ENCODE data around the gene EXOC2. TPM values are rescaled to one million over a fixed set of nuclear protein-coding genes. Genes with fewer than 3 reads are reported as not detected.
A peak's percentile ranks its signal among the peaks of the same experiment; 100 is the strongest.

EXOC2 gene
- total and polyA plus RNA-seq, 5 donors from 2014 or later, result 33.1 to 43.6 (median 38.9) TPM

- Histone ChIP-seq H3K27ac (ENCODE audit: insufficient read depth, low read length, poor library complexity, severe bottlenecking) (no peak overlapping the region), H3K36me3 (ENCODE audit: control insufficient read depth, insufficient read depth, low read length) (no peaks in the 10 kb centered on the region), H3K27me3 (ENCODE audit: control insufficient read depth, insufficient read depth, low read length) (no peaks in the 10 kb centered on the region), H3K4me1 (ENCODE audit: control insufficient read depth, insufficient read depth, low read length, poor library complexity, severe bottlenecking) (no peaks in the 10 kb centered on the region), H3K4me3 (ENCODE audit: low read depth, low read length) (no peak overlapping the region), H3K9me3 (ENCODE audit: control insufficient read depth in 2 of 2, low read length in 2 of 2) (no peaks in the 10 kb centered on the region)
- H3K27me3 Mint-ChIP-seq, result no peaks in the 10 kb centered on the region
- H3K4me1 Mint-ChIP-seq, result peaks cover 30 to 52% (median 34%) of the 10 kb centered on the region in 4 donors
- H3K4me3 Mint-ChIP-seq, result no peak overlapping the region
- ATAC-seq (ENCODE audit: low read depth in 2 of 2) (no peak), DNase-seq (no peak)
- peaks cover 4% of the 10 kb centered on the region for H3K36me3 Mint-ChIP-seq
- H3K27ac Mint-ChIP-seq, result no peak overlapping the region
- peaks cover 0 to 3% (median 0%) of the 10 kb centered on the region in 7 donors for H3K9me3 Mint-ChIP-seq
Measured at GRCh38 chr6:642805-643204, 50.1 kb downstream of the EXOC2 start.

- peaks cover 13% of the 10 kb centered on the region for H3K36me3 Mint-ChIP-seq
- no peak for ATAC-seq (ENCODE audit: low read depth in 2 of 2)
- H3K27me3 Mint-ChIP-seq, result no peaks in the 10 kb centered on the region
- no peaks in the 10 kb centered on the region for H3K27me3 ChIP-seq (ENCODE audit: control insufficient read depth, insufficient read depth, low read length)
- H3K27ac ChIP-seq (ENCODE audit: insufficient read depth, low read length, poor library complexity, severe bottlenecking), result no peak overlapping the region
- peaks cover 12% of the 10 kb centered on the region for H3K36me3 ChIP-seq (ENCODE audit: control insufficient read depth, insufficient read depth, low read length)
- H3K4me3 Mint-ChIP-seq, result no peak overlapping the region
- peaks cover 0 to 3% (median 0%) of the 10 kb centered on the region in 7 donors for H3K9me3 Mint-ChIP-seq
- H3K9me3 ChIP-seq (ENCODE audit: control insufficient read depth in 2 of 2, low read length in 2 of 2), result no peaks in the 10 kb centered on the region
- H3K4me3 ChIP-seq (ENCODE audit: low read depth, low read length), result no peak overlapping the region
- no peaks in the 10 kb centered on the region for H3K4me1 ChIP-seq (ENCODE audit: control insufficient read depth, insufficient read depth, low read length, poor library complexity, severe bottlenecking)
- no peak for DNase-seq
- peaks cover 21 to 40% (median 34%) of the 10 kb centered on the region in 4 donors for H3K4me1 Mint-ChIP-seq
- peak overlapping the region in 2 of 3 donors; percentile 26 to 39 for H3K27ac Mint-ChIP-seq
Measured at GRCh38 chr6:641225-641985, 51.5 kb downstream of the EXOC2 start.

GRCh38 chr6:636488-636887 lies 56.5 kb downstream of the EXOC2 start:
- H3K4me3 Mint-ChIP-seq, result no peak overlapping the region
- DNase-seq (peak in 1 of 3 donors; percentile 13), ATAC-seq (ENCODE audit: low read depth in 2 of 2) (no peak)
- H3K27ac Mint-ChIP-seq, result no peak overlapping the region
- H3K4me1 Mint-ChIP-seq, result peaks cover 0 to 23% (median 13%) of the 10 kb centered on the region in 4 donors
- peaks cover 34% of the 10 kb centered on the region for H3K36me3 Mint-ChIP-seq
- peaks cover 0 to 3% (median 0%) of the 10 kb centered on the region in 7 donors for H3K9me3 Mint-ChIP-seq
- Histone ChIP-seq H3K27ac (ENCODE audit: insufficient read depth, low read length, poor library complexity, severe bottlenecking) (no peak overlapping the region), H3K27me3 (ENCODE audit: control insufficient read depth, insufficient read depth, low read length) (no peaks in the 10 kb centered on the region), H3K4me3 (ENCODE audit: low read depth, low read length) (no peak overlapping the region), H3K9me3 (ENCODE audit: control insufficient read depth in 2 of 2, low read length in 2 of 2) (no peaks in the 10 kb centered on the region), H3K36me3 (ENCODE audit: control insufficient read depth, insufficient read depth, low read length) (peaks cover 27% of the 10 kb centered on the region), H3K4me1 (ENCODE audit: control insufficient read depth, insufficient read depth, low read length, poor library complexity, severe bottlenecking) (no peaks in the 10 kb centered on the region)
- no peaks in the 10 kb centered on the region for H3K27me3 Mint-ChIP-seq

- H3K9me3 ChIP-seq (ENCODE audit: control insufficient read depth in 2 of 2, low read length in 2 of 2), result no peaks in the 10 kb centered on the region
- H3K9me3 Mint-ChIP-seq, result no peaks in the 10 kb centered on the region
- H3K4me3 ChIP-seq (ENCODE audit: low read depth, low read length), result no peak overlapping the region
- peaks cover 34% of the 10 kb centered on the region for H3K36me3 Mint-ChIP-seq
- no peak for ATAC-seq (ENCODE audit: low read depth in 2 of 2)
- H3K27ac Mint-ChIP-seq, result no peak overlapping the region
- H3K27me3 Mint-ChIP-seq, result no peaks in the 10 kb centered on the region
- peaks cover 30% of the 10 kb centered on the region for H3K36me3 ChIP-seq (ENCODE audit: control insufficient read depth, insufficient read depth, low read length)
- no peak overlapping the region for H3K4me3 Mint-ChIP-seq
- H3K4me1 Mint-ChIP-seq, result peaks cover 6 to 14% (median 11%) of the 10 kb centered on the region in 4 donors
- no peak for DNase-seq
- no peaks in the 10 kb centered on the region for H3K27me3 ChIP-seq (ENCODE audit: control insufficient read depth, insufficient read depth, low read length)
- H3K4me1 ChIP-seq (ENCODE audit: control insufficient read depth, insufficient read depth, low read length, poor library complexity, severe bottlenecking), result no peaks in the 10 kb centered on the region
- no peak overlapping the region for H3K27ac ChIP-seq (ENCODE audit: insufficient read depth, low read length, poor library complexity, severe bottlenecking)
Measured at GRCh38 chr6:635233-635632, 57.7 kb downstream of the EXOC2 start.

GRCh38 chr6:633611-634010 lies 59.3 kb downstream of the EXOC2 start:
- Mint-ChIP-seq H3K9me3 (no peaks in the 10 kb centered on the region), H3K27ac (peak overlapping the region in 1 of 3 donors; percentile 31)
- ATAC-seq (ENCODE audit: low read depth in 2 of 2), result no peak

GRCh38 chr6:628766-629165 lies 64.2 kb downstream of the EXOC2 start:
- DNase-seq, result peak in 1 of 3 donors; percentile 49
- H3K9me3 ChIP-seq (ENCODE audit: control insufficient read depth in 2 of 2, low read length in 2 of 2), result no peaks in the 10 kb centered on the region

More at GRCh38 chr6:633611-634010, 59.3 kb downstream of the EXOC2 start:
- H3K27me3 ChIP-seq (ENCODE audit: control insufficient read depth, insufficient read depth, low read length), result no peaks in the 10 kb centered on the region
- Mint-ChIP-seq H3K27me3 (no peaks in the 10 kb centered on the region), H3K36me3 (peaks cover 39% of the 10 kb centered on the region), H3K4me1 (peaks cover 13 to 18% (median 17%) of the 10 kb centered on the region in 4 donors), H3K4me3 (peak overlapping the region in 1 of 4 donors; percentile 84)
- H3K9me3 ChIP-seq (ENCODE audit: control insufficient read depth in 2 of 2, low read length in 2 of 2), result no peaks in the 10 kb centered on the region
- H3K27ac ChIP-seq (ENCODE audit: insufficient read depth, low read length, poor library complexity, severe bottlenecking), result no peak overlapping the region
- DNase-seq, result no peak
- H3K36me3 ChIP-seq (ENCODE audit: control insufficient read depth, insufficient read depth, low read length), result peaks cover 33% of the 10 kb centered on the region
- H3K4me3 ChIP-seq (ENCODE audit: low read depth, low read length), result no peak overlapping the region
- peaks cover 5% of the 10 kb centered on the region for H3K4me1 ChIP-seq (ENCODE audit: control insufficient read depth, insufficient read depth, low read length, poor library complexity, severe bottlenecking)

GRCh38 chr6:626236-626635 lies 66.7 kb downstream of the EXOC2 start:
- Histone ChIP-seq H3K36me3 (ENCODE audit: control insufficient read depth, insufficient read depth, low read length) (peaks cover 50% of the 10 kb centered on the region), H3K27ac (ENCODE audit: insufficient read depth, low read length, poor library complexity, severe bottlenecking) (no peak overlapping the region), H3K27me3 (ENCODE audit: control insufficient read depth, insufficient read depth, low read length) (no peaks in the 10 kb centered on the region), H3K9me3 (ENCODE audit: control insufficient read depth in 2 of 2, low read length in 2 of 2) (no peaks in the 10 kb centered on the region), H3K4me3 (ENCODE audit: low read depth, low read length) (no peak overlapping the region), H3K4me1 (ENCODE audit: control insufficient read depth, insufficient read depth, low read length, poor library complexity, severe bottlenecking) (peaks cover 8% of the 10 kb centered on the region)
- DNase-seq, result no peak
- H3K4me1 Mint-ChIP-seq, result peaks cover 10 to 25% (median 20%) of the 10 kb centered on the region in 4 donors
- H3K36me3 Mint-ChIP-seq, result peaks cover 33% of the 10 kb centered on the region
- no peaks in the 10 kb centered on the region for H3K27me3 Mint-ChIP-seq
- no peak for ATAC-seq (ENCODE audit: low read depth in 2 of 2)
- no peaks in the 10 kb centered on the region for H3K9me3 Mint-ChIP-seq
- H3K27ac Mint-ChIP-seq, result no peak overlapping the region
- no peak overlapping the region for H3K4me3 Mint-ChIP-seq

More at GRCh38 chr6:628766-629165, 64.2 kb downstream of the EXOC2 start:
- Mint-ChIP-seq H3K27ac (peak overlapping the region; percentile 26 to 72 (median 44)), H3K27me3 (no peaks in the 10 kb centered on the region), H3K4me1 (peaks cover 11 to 25% (median 21%) of the 10 kb centered on the region in 4 donors), H3K4me3 (peak overlapping the region in 2 of 4 donors; percentile 1 to 5), H3K36me3 (peaks cover 40% of the 10 kb centered on the region), H3K9me3 (no peaks in the 10 kb centered on the region)
- H3K27ac ChIP-seq (ENCODE audit: insufficient read depth, low read length, poor library complexity, severe bottlenecking), result no peak overlapping the region
- no peak overlapping the region for H3K4me3 ChIP-seq (ENCODE audit: low read depth, low read length)
- ATAC-seq (ENCODE audit: low read depth in 2 of 2), result no peak
- peaks cover 8% of the 10 kb centered on the region for H3K4me1 ChIP-seq (ENCODE audit: control insufficient read depth, insufficient read depth, low read length, poor library complexity, severe bottlenecking)
- peaks cover 38% of the 10 kb centered on the region for H3K36me3 ChIP-seq (ENCODE audit: control insufficient read depth, insufficient read depth, low read length)
- H3K27me3 ChIP-seq (ENCODE audit: control insufficient read depth, insufficient read depth, low read length), result no peaks in the 10 kb centered on the region

GRCh38 chr6:624979-625378 lies 68.0 kb downstream of the EXOC2 start:
- Histone ChIP-seq H3K27me3 (ENCODE audit: control insufficient read depth, insufficient read depth, low read length) (no peaks in the 10 kb centered on the region), H3K36me3 (ENCODE audit: control insufficient read depth, insufficient read depth, low read length) (peaks cover 55% of the 10 kb centered on the region), H3K27ac (ENCODE audit: insufficient read depth, low read length, poor library complexity, severe bottlenecking) (no peak overlapping the region), H3K4me1 (ENCODE audit: control insufficient read depth, insufficient read depth, low read length, poor library complexity, severe bottlenecking) (peaks cover 8% of the 10 kb centered on the region), H3K4me3 (ENCODE audit: low read depth, low read length) (no peak overlapping the region), H3K9me3 (ENCODE audit: control insufficient read depth in 2 of 2, low read length in 2 of 2) (no peaks in the 10 kb centered on the region)
- Mint-ChIP-seq H3K27me3 (no peaks in the 10 kb centered on the region), H3K4me1 (peaks cover 11 to 25% (median 15%) of the 10 kb centered on the region in 4 donors), H3K27ac (no peak overlapping the region), H3K36me3 (peaks cover 42% of the 10 kb centered on the region), H3K4me3 (no peak overlapping the region), H3K9me3 (no peaks in the 10 kb centered on the region)
- DNase-seq (no peak), ATAC-seq (ENCODE audit: low read depth in 2 of 2) (no peak)
